ENCODE results near the gene CABLES1.

CABLES1 gene

GRCh38 chr18:23302851-23303527, 167.7 kb downstream of the CABLES1 start (continued):
- no peak for TF ChIP-seq ZNF266 (tag by site-specific recombination; IDR thresholded peaks at IDR 0.05; ENCODE audit: low read depth)
- TF ChIP-seq ZBTB11 (tag by site-specific recombination; conservative IDR thresholded peaks at IDR 0.05; ENCODE audit: low read depth) = no peak
- no peak for TF ChIP-seq ZNF404 (tag by site-specific recombination; IDR thresholded peaks at IDR 0.05)
- no peak for TF ChIP-seq ZNF146 (tag by site-specific recombination; IDR thresholded peaks at IDR 0.05)
- TF ChIP-seq ZNF785 (tag by site-specific recombination; IDR thresholded peaks at IDR 0.05) = no peak
- TF ChIP-seq KLF9 (tag by site-specific recombination; IDR thresholded peaks at IDR 0.05; ENCODE audit: low read depth) = no peak
- TF ChIP-seq ZNF610 (tag by site-specific recombination; IDR thresholded peaks at IDR 0.05; ENCODE audit: borderline replicate concordance) = no peak

DNA sequence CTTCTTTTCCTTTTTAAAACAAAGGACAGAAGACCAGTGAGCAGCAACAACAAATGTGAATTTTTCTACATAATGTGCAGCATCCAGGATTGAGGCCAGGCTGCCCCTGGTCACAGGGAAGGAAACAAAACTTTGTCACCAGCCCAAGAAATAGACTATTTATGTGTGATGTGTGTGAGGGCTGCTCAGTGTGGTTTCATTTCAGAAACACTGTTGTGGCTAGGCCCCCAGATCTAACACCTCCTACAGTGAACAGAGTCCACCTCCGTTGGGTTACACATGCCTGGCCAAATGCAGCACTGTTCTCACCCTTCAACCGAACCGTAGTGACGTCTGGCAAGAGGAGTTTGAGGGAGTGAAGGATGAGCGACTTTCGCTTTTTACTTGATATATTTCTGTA, 171.5 kb downstream of the CABLES1 start:
- TF ChIP-seq, protein P1, sequence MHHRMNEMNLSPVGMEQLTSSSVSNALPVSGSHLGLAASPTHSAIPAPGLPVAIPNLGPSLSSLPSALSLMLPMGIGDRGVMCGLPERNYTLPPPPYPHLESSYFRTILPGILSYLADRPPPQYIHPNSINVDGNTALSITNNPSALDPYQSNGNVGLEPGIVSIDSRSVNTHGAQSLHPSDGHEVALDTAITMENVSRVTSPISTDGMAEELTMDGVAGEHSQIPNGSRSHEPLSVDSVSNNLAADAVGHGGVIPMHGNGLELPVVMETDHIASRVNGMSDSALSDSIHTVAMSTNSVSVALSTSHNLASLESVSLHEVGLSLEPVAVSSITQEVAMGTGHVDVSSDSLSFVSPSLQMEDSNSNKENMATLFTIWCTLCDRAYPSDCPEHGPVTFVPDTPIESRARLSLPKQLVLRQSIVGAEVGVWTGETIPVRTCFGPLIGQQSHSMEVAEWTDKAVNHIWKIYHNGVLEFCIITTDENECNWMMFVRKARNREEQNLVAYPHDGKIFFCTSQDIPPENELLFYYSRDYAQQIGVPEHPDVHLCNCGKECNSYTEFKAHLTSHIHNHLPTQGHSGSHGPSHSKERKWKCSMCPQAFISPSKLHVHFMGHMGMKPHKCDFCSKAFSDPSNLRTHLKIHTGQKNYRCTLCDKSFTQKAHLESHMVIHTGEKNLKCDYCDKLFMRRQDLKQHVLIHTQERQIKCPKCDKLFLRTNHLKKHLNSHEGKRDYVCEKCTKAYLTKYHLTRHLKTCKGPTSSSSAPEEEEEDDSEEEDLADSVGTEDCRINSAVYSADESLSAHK (tag by site-specific recombination; IDR thresholded peaks at IDR 0.05) = no peak
- TF ChIP-seq ZNF654 (tag by site-specific recombination; IDR thresholded peaks at IDR 0.05; ENCODE audit: low read depth) (no peak), ZBTB1 (tag by site-specific recombination; IDR thresholded peaks at IDR 0.05) (no peak), ZNF639 (tag by site-specific recombination; IDR thresholded peaks at IDR 0.05) (no peak), ZNF132 (tag by site-specific recombination; IDR thresholded peaks at IDR 0.05; ENCODE audit: borderline replicate concordance) (no peak), ZNF610 (tag by site-specific recombination; IDR thresholded peaks at IDR 0.05; ENCODE audit: borderline replicate concordance) (no peak), ZNF555 (tag by site-specific recombination; conservative IDR thresholded peaks at IDR 0.05) (no peak)
- TF ChIP-seq, protein P2, sequence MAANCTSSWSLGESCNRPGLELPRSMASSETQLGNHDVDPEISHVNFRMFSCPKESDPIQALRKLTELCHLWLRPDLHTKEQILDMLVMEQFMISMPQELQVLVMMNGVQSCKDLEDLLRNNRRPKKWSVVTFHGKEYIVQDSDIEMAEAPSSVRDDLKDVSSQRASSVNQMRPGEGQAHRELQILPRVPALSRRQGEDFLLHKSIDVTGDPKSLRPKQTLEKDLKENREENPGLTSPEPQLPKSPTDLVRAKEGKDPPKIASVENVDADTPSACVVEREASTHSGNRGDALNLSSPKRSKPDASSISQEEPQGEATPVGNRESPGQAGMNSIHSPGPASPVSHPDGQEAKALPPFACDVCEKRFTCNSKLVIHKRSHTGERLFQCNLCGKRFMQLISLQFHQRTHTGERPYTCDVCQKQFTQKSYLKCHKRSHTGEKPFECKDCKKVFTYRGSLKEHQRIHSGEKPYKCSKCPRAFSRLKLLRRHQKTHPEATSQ (tag by site-specific recombination; IDR thresholded peaks at IDR 0.05) = no peak
- ChIA-PET CTCF (interaction anchor here (0.6 kb wide), 1 partner anchor 36 kb away, joined by 3 read pairs; no protein-coding TSS in a partner anchor), POLR2A (no interaction called here)
- no peaks in the 10 kb centered on the region for H3K36me3 ChIP-seq (ENCODE audit: control insufficient read depth in 2 of 2, insufficient read depth in 1 of 2, low read length in 2 of 2)
- H3K4me1 ChIP-seq (ENCODE audit: control insufficient read depth, insufficient read depth, low read length) = no peaks in the 10 kb centered on the region
- H3K4me3 ChIP-seq (ENCODE audit: low read depth, low read length) = no peak overlapping the region
- no peak overlapping the region for H3K27ac ChIP-seq (ENCODE audit: extremely low read depth, low read depth, low read length)
- no peaks in the 10 kb centered on the region for H3K9me3 ChIP-seq (ENCODE audit: control insufficient read depth, insufficient read depth, low read depth, low read length)
